NCI-H128 (cell line): ENCODE measurements around the gene KCTD19.

ENCODE experiments used
- DNase-seq: peaks from one replicate; lab custom pipeline; 2025; ENCODE audit not compliant: unreplicated experiment; lab: John Stamatoyannopoulos, UW

KCTD19 gene

GRCh38 chr16:67326115-67326471 is 448 bp downstream of the KCTD19 start:
- no peak for DNase-seq

- DNase-seq: no peak
Measured at GRCh38 chr16:67317853-67318252, 8.7 kb downstream of the KCTD19 start.

- no peak for DNase-seq
Measured at GRCh38 chr16:67312719-67313118, 13.8 kb downstream of the KCTD19 start.

- DNase-seq: no peak
Measured at GRCh38 chr16:67311607-67312488, 14.7 kb downstream of the KCTD19 start.

GRCh38 chr16:67310561-67310960 is 16.0 kb downstream of the KCTD19 start:
- DNase-seq: no peak

- no peak for DNase-seq
Measured at GRCh38 chr16:67305216-67306071, 21.1 kb downstream of the KCTD19 start.

- DNase-seq: no peak
Measured at GRCh38 chr16:67304020-67304419, 22.5 kb downstream of the KCTD19 start.

- DNase-seq: no peak
Measured at GRCh38 chr16:67302970-67303369, 23.6 kb downstream of the KCTD19 start.

- DNase-seq: no peak
Measured at GRCh38 chr16:67302076-67302475, 24.5 kb downstream of the KCTD19 start.

GRCh38 chr16:67301080-67301782 is 25.3 kb downstream of the KCTD19 start:
- no peak for DNase-seq

- DNase-seq: no peak
Measured at GRCh38 chr16:67299269-67299668, 27.3 kb downstream of the KCTD19 start.

- no peak for DNase-seq
Measured at GRCh38 chr16:67298277-67298676, 28.3 kb downstream of the KCTD19 start.

GRCh38 chr16:67296420-67296819 is 30.1 kb downstream of the KCTD19 start:
- no peak for DNase-seq

GRCh38 chr16:67294938-67295361 is 31.6 kb downstream of the KCTD19 start:
- no peak for DNase-seq

GRCh38 chr16:67294171-67294757 is 32.3 kb downstream of the KCTD19 start:
- DNase-seq: no peak

GRCh38 chr16:67291461-67291860 is 35.1 kb downstream of the KCTD19 start:
- DNase-seq: no peak

- no peak for DNase-seq
Measured at GRCh38 chr16:67287960-67288359, 38.6 kb downstream of the KCTD19 start.

GRCh38 chr16:67286441-67287235 is 39.9 kb downstream of the KCTD19 start:
- DNase-seq: no peak

- DNase-seq: peak; percentile 11
Measured at GRCh38 chr16:67284699-67285646, 41.6 kb downstream of the KCTD19 start.
